AG10803 (cell line): ENCODE data around the gene MARCHF10.

Experiments
- DNase-seq: peaks from one replicate; pipeline ENCODE4 v3.0.0; 2010; ENCODE audit warnings: low read depth
- H3K4me3 ChIP-seq: 2 replicates; pipeline ENCODE4 v1.5.1; 2011; ENCODE audit warnings: mild to moderate bottlenecking, low read length, control low read depth
- TF ChIP-seq, protein P1 (sequence below): conservative IDR thresholded peaks from 2 replicates; pipeline ENCODE4 v1.5.1; 2011; ENCODE audit warnings: mild to moderate bottlenecking, low read length, control low read depth, inconsistent platforms

The MARCHF10 gene

DNA sequence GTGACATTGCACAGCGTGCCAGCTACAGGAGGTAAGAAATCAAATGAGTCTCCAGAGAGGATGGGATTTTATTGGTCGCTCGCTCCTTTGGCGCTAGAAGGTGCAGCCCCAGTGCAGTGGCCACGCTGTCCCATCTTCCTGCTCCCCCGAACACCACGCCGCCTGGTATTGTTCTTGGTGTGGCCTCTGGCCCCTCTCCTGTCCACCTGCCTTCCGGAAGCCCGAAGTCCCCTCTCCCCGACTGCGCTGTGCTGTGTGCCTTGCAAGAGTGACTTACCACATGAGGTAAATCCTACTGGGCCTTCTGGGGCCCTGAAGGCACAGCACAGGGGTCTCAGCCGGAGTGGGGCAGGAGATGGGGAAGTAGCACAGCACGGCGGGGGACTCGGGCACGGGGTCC lies 58.2 kb downstream of the MARCHF10 start:
- TF ChIP-seq, protein P1, sequence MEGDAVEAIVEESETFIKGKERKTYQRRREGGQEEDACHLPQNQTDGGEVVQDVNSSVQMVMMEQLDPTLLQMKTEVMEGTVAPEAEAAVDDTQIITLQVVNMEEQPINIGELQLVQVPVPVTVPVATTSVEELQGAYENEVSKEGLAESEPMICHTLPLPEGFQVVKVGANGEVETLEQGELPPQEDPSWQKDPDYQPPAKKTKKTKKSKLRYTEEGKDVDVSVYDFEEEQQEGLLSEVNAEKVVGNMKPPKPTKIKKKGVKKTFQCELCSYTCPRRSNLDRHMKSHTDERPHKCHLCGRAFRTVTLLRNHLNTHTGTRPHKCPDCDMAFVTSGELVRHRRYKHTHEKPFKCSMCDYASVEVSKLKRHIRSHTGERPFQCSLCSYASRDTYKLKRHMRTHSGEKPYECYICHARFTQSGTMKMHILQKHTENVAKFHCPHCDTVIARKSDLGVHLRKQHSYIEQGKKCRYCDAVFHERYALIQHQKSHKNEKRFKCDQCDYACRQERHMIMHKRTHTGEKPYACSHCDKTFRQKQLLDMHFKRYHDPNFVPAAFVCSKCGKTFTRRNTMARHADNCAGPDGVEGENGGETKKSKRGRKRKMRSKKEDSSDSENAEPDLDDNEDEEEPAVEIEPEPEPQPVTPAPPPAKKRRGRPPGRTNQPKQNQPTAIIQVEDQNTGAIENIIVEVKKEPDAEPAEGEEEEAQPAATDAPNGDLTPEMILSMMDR, result no peak
- DNase-seq, result no peak

DNA sequence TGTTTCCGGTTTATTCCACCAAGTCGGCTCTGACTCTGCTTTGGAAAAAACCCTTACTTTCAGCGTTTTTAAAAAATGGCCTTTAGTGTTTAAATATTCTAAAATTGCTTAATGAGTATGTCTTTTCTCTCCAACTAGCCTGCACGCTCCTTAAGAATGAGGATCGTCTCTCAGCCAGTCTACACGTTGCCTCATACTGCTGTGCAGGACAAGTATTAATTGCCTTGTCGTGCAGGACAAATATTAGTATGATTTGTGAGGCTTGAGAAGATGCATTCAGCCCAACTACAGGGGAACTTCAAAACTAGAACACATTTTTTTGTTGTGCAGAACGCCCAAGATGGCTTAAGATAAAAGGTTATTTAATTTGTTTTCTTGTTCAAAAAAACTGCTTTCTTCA lies 61.2 kb downstream of the MARCHF10 start:
- peak; percentile 79 for DNase-seq
- TF ChIP-seq, protein P1, result no peak
- no peak overlapping the region for H3K4me3 ChIP-seq

More for the DNA sequence above, 58.2 kb downstream of the MARCHF10 start:
- no peak overlapping the region for H3K4me3 ChIP-seq

- DNase-seq, result no peak
- TF ChIP-seq, protein P1, result no peak
- H3K4me3 ChIP-seq, result no peak overlapping the region
Observed at GRCh38 chr17:62745806-62746205, 62.3 kb downstream of the MARCHF10 start.

- TF ChIP-seq, protein P1, result no peak
- no peak overlapping the region for H3K4me3 ChIP-seq
- DNase-seq, result no peak
Observed at GRCh38 chr17:62744259-62744658, 63.9 kb downstream of the MARCHF10 start.

DNA sequence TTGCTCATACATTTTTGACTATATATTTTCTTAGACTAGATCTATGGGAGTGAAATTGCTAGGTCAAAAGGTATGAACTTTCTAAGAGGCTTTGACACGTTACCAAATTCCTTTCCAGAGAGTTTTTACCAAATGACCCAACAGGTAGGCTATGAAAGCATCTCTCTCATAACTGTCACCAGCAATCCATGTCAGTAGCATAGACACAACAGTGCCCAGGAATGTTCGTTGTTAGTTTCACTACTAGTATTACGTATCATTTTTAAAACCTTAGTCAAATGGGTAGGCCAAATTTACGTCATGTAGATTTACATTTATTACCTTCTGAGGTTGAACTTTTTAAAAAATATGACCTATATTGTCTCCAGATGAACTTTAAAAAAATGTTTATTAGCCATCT lies 66.8 kb downstream of the MARCHF10 start:
- H3K4me3 ChIP-seq, result no peak overlapping the region
- DNase-seq, result no peak
- TF ChIP-seq, protein P1, result no peak

GRCh38 chr17:62739645-62740388 lies 68.3 kb downstream of the MARCHF10 start:
- H3K4me3 ChIP-seq, result no peak overlapping the region
- DNase-seq, result peak; percentile 91
- TF ChIP-seq, protein P1, result no peak

DNA sequence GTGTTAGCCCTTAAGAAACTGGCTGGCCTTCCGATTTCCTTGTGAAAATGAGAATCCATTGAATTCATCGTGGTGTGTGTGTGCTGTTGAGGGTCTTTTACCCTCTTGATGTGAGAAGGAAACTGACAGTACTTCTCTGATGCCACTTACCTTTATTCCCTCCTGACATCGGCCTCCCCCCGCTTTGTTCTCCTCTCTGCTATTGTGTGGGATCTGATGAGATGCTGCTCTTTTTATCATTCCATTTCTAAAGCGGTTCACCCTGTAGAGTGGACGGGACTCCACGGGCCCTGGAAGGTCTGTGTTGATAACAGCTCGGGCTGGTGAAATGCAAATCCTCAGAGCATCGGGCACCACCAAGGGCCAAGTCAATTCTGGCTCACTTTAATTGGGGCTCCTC lies 69.8 kb downstream of the MARCHF10 start:
- TF ChIP-seq, protein P1, result no peak
- no peak for DNase-seq
- H3K4me3 ChIP-seq, result no peak overlapping the region
